Endothelial cell of umbilical vein (primary cell): ENCODE data around the gene ERBB2.

Experiments
- CTCF ChIP-seq, 2 donors: IDR thresholded peaks; 1 replicate in 1 of 2; 2 replicates in 1 of 2; pipeline ENCODE4 v1.5.1; 2011; ENCODE audit warnings: low read length in 2 of 2, mild to moderate bottlenecking in 2 of 2, moderate library complexity in 2 of 2, control low read depth in 1 of 2, inconsistent platforms in 1 of 2, low read depth in 1 of 2; ENCODE audit not compliant: insufficient read depth in 1 of 2; ENCODE audit errors: extremely low read depth in 1 of 2
- EZH2 ChIP-seq: IDR thresholded peaks from 2 replicates; pipeline ENCODE4 v1.6.1; 2012; ENCODE audit warnings: borderline replicate concordance, low read depth, mild to moderate bottlenecking, moderate library complexity, low read length, inconsistent platforms; ENCODE audit not compliant: severe bottlenecking
- FOS ChIP-seq: IDR thresholded peaks from 2 replicates; pipeline ENCODE4 v1.6.1; 2011; ENCODE audit warnings: mild to moderate bottlenecking, low read length, moderate library complexity, borderline replicate concordance; ENCODE audit not compliant: insufficient read depth
- GATA2 ChIP-seq: IDR thresholded peaks from 2 replicates; pipeline ENCODE4 v1.7.0; 2011; ENCODE audit warnings: low read depth, mild to moderate bottlenecking, moderate library complexity, mixed read lengths, low read length; ENCODE audit not compliant: insufficient read length, insufficient read depth
- POLR2A ChIP-seq: IDR thresholded peaks from 2 replicates; pipeline ENCODE4 v1.6.1; 2012; ENCODE audit warnings: low read depth, mild to moderate bottlenecking, control low read depth, low read length
- POLR2AphosphoS5 ChIP-seq: IDR thresholded peaks from 2 replicates; pipeline ENCODE4 v1.6.1; 2012; ENCODE audit warnings: low read depth, mild to moderate bottlenecking, control low read depth, low read length, moderate library complexity; ENCODE audit not compliant: insufficient read depth
- TF ChIP-seq, protein P1 (sequence below): IDR thresholded peaks from 2 replicates; pipeline ENCODE4 v1.6.1; 2011; ENCODE audit not compliant: insufficient read depth, insufficient read length

- TF ChIP-seq POLR2A (no peak), CTCF (IDR thresholded peaks at IDR 0.05; ENCODE audit: extremely low read depth in 1 of 2, insufficient read depth in 1 of 2, low read depth in 1 of 2, low read length in 2 of 2) (no peak), FOS (no peak), EZH2 (no peak), GATA2 (no peak), POLR2AphosphoS5 (no peak)
- TF ChIP-seq, protein P1, sequence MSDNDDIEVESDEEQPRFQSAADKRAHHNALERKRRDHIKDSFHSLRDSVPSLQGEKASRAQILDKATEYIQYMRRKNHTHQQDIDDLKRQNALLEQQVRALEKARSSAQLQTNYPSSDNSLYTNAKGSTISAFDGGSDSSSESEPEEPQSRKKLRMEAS, result no peak
Measured at GRCh38 chr17:39744836-39745215, 45.0 kb downstream of the ERBB2 start.
